ENCODE measurements around the gene NTM.

- TF ChIP-seq POLR2A (IDR thresholded peaks at IDR 0.05) (no peak), CTCF (IDR thresholded peaks at IDR 0.05) (no peak)
Measured at GRCh38 chr11:131884461-131885073, 514.2 kb downstream of the NTM start.
